Stimulated activated naive CD8-positive, alpha-beta T cell treated with anti-CD3 and anti-CD28 coated beads, Interleukin-15, Interleukin-2, amounts not matched to agents 100 ng/mL and 50 ng/mL, for 24 hours (primary cell): Measurements from ENCODE around the gene DISC1.
"Not testable (repeated sequence)": the region's sequence is repeated elsewhere in the genome, so short reads cannot be mapped to it uniquely, and the experiment has no call there.

Source experiments
- H3K27ac Mint-ChIP-seq: one replicate; pipeline ENCODE4 v1.8.0; 2021; ENCODE audit warnings: mild to moderate bottlenecking, mixed read lengths
- H3K27me3 Mint-ChIP-seq: one replicate; pipeline ENCODE4 v1.8.0; 2021; ENCODE audit warnings: mixed read lengths
- H3K36me3 Mint-ChIP-seq: one replicate; pipeline ENCODE4 v1.8.0; 2021; ENCODE audit warnings: low read depth, mixed read lengths
- H3K4me1 Mint-ChIP-seq: one replicate; pipeline ENCODE4 v1.8.0; 2021; ENCODE audit warnings: low read depth, mixed read lengths
- H3K4me3 Mint-ChIP-seq: one replicate; pipeline ENCODE4 v1.8.0; 2021; ENCODE audit warnings: mild to moderate bottlenecking, mixed read lengths
- H3K9me3 Mint-ChIP-seq: one replicate; pipeline ENCODE4 v1.8.0; 2021; ENCODE audit warnings: mixed read lengths

The DISC1 gene

DNA sequence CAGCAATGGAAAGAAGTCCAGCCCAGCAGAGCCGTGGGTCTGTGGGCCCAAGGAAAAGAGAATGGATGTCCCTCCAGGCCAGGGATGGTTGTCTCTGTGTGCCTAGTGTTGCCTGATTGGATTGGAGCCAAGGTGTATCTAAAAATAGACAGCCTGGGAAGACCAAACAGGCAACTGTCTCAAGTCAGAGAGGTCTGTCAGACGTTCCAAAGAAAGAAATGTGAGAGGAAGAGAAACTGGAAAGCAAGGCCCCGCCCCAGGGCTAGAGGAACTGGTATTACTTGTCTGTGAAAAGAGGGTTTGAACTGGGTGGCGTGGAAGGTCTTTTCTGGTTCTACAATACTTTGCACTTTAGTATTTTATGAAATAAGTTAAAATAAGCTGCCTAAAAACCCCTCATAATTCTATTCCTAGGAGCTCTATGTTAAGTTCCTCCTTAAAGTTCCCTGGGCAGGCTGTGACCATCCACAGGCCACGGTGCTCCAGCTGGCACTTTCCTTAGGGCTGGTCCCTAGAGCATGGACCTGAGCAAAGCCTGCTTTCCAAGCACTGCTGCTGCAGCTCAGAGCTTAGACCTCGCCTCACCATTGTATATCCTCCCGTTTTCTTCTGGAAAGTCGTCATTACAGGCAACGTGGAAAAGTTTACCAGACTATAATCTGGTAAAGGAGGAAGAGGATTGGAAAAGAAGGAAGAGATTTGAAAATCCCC, 151.6 kb downstream of the DISC1 start:
- H3K4me1 Mint-ChIP-seq = peaks cover 8% of the 10 kb centered on the region
- H3K4me3 Mint-ChIP-seq = no peak overlapping the region
- peaks cover 14% of the 10 kb centered on the region for H3K36me3 Mint-ChIP-seq
- H3K27me3 Mint-ChIP-seq = no peaks in the 10 kb centered on the region
- no peaks in the 10 kb centered on the region for H3K9me3 Mint-ChIP-seq
- H3K27ac Mint-ChIP-seq = no peak overlapping the region

DNA sequence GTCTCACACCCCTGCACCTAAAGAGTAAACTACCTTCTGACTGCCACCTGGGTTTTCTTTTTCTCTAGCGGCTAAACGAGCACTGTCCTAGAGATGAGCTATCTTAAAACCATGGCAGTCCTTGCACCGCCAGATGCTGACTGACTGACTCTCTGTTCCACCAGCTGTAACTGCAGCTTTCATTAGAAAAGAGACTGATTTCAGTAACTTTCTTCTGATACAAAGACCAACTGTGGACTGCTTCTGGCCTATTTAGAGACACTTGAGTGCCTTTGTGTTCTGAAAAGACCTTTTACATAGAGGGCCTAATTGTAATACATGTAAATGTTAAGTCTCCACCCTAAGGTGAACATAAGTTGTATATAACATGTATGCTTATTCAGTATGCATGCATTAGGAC, 152.5 kb downstream of the DISC1 start:
- Mint-ChIP-seq H3K4me1 (peaks cover 8% of the 10 kb centered on the region), H3K27me3 (no peaks in the 10 kb centered on the region), H3K27ac (no peak overlapping the region), H3K36me3 (peaks cover 12% of the 10 kb centered on the region), H3K9me3 (no peaks in the 10 kb centered on the region), H3K4me3 (no peak overlapping the region)

DNA sequence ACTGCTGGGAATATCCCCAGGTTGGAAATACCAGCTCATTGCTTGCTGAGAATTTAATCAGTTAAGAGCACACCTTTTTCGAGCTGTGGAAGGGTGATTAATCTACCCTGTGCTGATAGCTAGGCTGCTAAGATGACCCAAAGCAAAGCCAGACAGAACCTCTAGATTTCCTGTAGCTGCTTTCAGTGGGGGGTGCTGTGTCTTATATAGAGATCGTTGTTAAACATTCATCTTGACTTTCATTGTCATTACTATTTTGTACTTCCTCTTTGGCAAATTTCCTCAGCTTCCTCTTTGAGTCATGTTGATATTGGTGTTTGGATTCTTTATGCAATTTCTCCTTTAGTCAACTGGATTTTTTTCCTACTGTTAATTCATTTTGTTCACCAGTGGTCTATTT, 155.3 kb downstream of the DISC1 start:
- no peak overlapping the region for H3K27ac Mint-ChIP-seq

DNA sequence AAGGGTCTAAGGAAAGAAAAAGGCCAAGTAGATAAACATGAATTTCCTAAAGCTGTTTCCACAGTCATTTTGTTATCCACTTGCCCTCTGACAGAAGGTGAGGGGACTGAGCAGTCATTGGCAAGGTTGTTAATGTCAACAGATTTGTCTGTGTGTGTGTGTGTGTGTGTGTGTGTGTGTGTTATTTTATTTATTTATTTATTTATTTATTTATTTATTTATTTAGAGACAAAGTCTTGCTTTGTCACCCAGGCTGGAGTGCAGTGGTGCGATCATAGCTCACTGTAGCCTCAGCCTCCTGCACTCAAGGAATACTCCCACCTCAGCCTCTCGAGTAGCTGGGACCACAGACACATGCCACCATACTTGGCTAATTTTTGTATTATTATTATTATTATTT, 158.5 kb downstream of the DISC1 start:
- not testable (repeated sequence) for H3K4me3 Mint-ChIP-seq, H3K27me3 Mint-ChIP-seq, H3K36me3 Mint-ChIP-seq, H3K4me1 Mint-ChIP-seq, H3K9me3 Mint-ChIP-seq, H3K27ac Mint-ChIP-seq

More for the DNA sequence above, 155.3 kb downstream of the DISC1 start:
- Mint-ChIP-seq H3K4me1 (peaks cover 8% of the 10 kb centered on the region), H3K27me3 (no peaks in the 10 kb centered on the region), H3K36me3 (no peaks in the 10 kb centered on the region), H3K9me3 (no peaks in the 10 kb centered on the region), H3K4me3 (no peak overlapping the region)

DNA sequence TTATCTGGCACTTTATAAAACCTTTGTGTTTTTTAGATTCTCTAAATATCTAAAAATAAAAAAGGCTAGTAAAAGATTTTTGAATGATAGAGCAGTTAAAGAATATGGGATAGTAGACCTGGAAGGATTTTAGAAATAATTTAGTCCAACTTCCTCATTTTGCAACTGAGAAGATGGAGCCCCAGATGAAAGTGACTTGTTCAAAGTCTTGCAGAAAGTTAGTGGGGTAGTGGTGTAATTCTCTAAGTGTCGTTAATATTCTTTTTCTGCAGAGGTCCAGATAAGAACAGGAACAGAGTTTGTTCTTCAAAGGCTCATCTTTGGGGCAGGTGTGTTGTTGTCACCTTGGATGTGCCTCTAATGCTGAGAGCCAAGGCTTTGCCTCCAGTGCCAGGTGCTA, 159.5 kb downstream of the DISC1 start:
- Mint-ChIP-seq H3K27me3 (no peaks in the 10 kb centered on the region), H3K9me3 (no peaks in the 10 kb centered on the region), H3K36me3 (peaks cover 4% of the 10 kb centered on the region), H3K27ac (no peak overlapping the region), H3K4me1 (peaks cover 8% of the 10 kb centered on the region), H3K4me3 (no peak overlapping the region)

DNA sequence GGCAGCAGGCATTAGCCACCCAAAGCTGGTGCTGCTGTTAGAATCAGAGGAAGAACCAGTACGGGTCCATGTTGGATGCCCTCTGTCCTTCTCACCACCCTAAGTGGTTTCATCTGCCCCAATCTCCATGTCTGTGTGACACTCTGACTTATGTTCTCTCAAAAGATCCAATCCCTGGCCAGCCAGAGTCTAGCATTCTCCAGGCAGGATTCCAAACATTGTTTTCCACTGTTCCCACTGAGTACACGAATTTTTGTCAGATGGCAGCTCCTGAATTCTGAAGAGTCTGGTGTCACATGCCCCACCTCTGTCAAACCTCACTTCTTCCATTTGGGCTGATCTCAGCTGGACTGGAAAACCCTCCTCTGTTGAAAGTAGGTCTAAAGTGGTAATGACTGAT, 166.0 kb downstream of the DISC1 start:
- Mint-ChIP-seq H3K36me3 (peaks cover 13% of the 10 kb centered on the region), H3K9me3 (no peaks in the 10 kb centered on the region), H3K4me3 (no peak overlapping the region), H3K27ac (no peak overlapping the region), H3K4me1 (no peaks in the 10 kb centered on the region), H3K27me3 (no peaks in the 10 kb centered on the region)

DNA sequence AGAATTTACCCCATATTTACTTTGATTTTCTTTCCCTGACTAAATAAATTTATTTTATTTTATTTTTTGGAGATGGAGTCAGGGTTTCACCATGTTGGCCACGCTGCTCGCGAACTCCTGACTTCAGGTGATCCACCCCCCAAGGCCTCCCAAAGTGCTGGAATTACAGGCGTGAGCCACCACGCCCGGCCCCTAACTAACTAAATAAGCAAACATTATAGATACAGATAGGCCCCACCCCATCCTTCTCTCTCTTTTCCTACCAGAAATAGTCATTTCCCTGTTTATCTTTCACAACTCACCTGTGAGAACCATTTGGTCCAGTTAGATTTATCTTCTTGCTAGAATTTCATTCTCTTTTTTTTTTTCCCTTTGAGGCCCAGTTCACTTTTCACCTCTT, 167.3 kb downstream of the DISC1 start:
- Mint-ChIP-seq H3K27me3 (no peaks in the 10 kb centered on the region), H3K36me3 (peaks cover 17% of the 10 kb centered on the region), H3K4me1 (no peaks in the 10 kb centered on the region), H3K4me3 (no peak overlapping the region), H3K27ac (no peak overlapping the region), H3K9me3 (peaks cover 4% of the 10 kb centered on the region)

DNA sequence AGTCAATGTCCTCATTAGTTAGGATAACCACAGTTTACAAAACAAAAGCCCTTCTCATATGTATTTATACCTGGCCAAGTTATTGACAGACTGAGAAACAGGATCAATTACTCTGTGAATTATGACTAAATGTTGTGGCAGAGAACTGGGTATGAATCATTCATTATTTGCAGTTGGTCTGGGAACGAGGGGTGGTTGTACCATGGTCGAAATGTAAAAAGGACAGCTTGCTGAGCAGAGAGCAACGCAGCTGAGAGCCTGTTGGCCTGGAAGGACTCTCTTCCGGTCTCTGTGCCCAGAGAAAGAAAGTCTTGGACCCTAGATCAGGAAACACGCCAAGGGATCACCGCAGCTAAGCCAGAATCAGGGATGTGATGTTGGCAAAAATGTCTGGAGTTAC, 169.6 kb downstream of the DISC1 start:
- H3K27ac Mint-ChIP-seq = no peak overlapping the region
- H3K36me3 Mint-ChIP-seq = peaks cover 28% of the 10 kb centered on the region

DNA sequence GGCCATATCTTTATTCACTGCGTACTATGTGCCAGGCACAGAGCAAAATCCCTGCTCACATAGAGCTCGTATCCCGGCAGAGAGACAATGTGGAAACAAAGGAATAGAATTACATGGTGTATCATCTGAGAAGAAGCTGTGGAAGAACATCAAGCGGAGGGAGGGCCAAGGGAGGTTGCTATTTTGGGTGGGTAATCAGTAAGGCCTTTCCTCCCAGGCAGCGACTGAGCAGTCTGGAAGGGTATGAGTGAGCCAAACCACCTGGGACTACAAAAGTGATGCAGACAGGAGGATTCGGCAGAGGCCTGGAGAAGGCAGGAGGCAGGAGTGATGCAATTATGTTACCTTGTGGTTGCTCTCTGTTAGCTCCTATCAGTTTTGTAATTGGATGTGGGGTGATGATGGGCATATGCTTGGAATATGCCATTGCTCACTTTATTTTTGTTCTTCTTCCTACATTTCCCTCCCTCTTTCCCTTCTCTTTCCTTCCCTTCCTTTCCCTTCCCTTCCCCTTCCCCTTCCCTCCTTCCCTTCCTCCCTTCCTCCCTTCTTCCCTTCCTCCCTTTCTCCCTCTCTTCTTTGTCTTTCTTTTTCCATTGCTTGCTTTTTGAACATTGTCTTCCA, 172.9 kb downstream of the DISC1 start:
- Mint-ChIP-seq H3K4me1 (no peaks in the 10 kb centered on the region), H3K27me3 (no peaks in the 10 kb centered on the region), H3K9me3 (peaks cover 7% of the 10 kb centered on the region), H3K4me3 (no peak overlapping the region), H3K27ac (peak overlapping the region; percentile 80), H3K36me3 (peaks cover 38% of the 10 kb centered on the region)

More for the DNA sequence above, 169.6 kb downstream of the DISC1 start:
- Mint-ChIP-seq H3K9me3 (peaks cover 7% of the 10 kb centered on the region), H3K4me3 (no peak overlapping the region), H3K27me3 (no peaks in the 10 kb centered on the region), H3K4me1 (no peaks in the 10 kb centered on the region)

DNA sequence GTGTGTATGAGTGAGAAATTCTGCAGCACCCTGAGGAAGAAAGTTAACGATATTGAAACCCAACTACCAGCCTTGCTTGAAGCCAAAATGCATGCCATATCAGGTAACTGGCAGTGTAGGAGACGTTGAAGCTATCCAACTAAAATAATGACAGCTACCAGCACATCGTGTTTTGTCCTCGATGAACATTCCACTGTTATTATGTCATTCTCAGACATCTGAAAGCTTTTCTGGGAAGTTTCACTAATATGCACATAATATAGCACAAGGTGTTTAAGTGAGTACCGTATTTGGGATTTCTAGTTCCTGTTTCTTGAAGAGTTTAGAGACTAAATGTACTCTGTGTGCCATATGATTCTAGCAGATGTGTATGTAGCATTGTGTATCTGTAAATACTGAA, 173.5 kb downstream of the DISC1 start:
- peak overlapping the region; percentile 80 for H3K27ac Mint-ChIP-seq
- peaks cover 38% of the 10 kb centered on the region for H3K36me3 Mint-ChIP-seq
- H3K27me3 Mint-ChIP-seq = no peaks in the 10 kb centered on the region
- no peak overlapping the region for H3K4me3 Mint-ChIP-seq
- peaks cover 7% of the 10 kb centered on the region for H3K9me3 Mint-ChIP-seq
- H3K4me1 Mint-ChIP-seq = no peaks in the 10 kb centered on the region

DNA sequence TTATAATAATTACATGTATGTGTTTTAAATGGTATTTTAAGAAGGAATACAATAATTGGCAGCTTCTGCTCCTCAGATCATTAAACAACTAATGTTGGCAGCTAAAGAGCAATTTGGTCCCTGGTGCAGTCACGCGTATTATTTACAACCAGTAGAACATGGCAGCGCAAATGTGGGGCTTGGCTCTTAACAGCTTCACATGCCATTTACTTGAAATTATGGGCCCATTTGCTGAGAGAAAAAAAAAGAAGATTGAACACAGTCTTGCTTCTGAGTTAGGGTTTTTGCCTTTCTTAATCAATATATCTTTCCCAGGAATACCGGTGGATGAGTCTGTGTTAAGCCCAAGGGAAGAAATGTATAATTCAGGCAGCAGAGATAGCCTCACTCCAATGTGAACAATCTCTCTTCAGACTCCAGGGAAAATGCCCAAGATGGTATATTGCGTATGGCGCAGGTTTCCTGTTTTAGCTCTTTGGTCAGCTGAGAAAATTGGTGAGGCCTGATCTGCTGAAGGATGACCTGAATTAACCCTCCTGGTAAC, 174.5 kb downstream of the DISC1 start:
- H3K27me3 Mint-ChIP-seq = no peaks in the 10 kb centered on the region
- H3K4me1 Mint-ChIP-seq = no peaks in the 10 kb centered on the region
- H3K27ac Mint-ChIP-seq = no peak overlapping the region
- peaks cover 7% of the 10 kb centered on the region for H3K9me3 Mint-ChIP-seq
- no peak overlapping the region for H3K4me3 Mint-ChIP-seq
- peaks cover 35% of the 10 kb centered on the region for H3K36me3 Mint-ChIP-seq

DNA sequence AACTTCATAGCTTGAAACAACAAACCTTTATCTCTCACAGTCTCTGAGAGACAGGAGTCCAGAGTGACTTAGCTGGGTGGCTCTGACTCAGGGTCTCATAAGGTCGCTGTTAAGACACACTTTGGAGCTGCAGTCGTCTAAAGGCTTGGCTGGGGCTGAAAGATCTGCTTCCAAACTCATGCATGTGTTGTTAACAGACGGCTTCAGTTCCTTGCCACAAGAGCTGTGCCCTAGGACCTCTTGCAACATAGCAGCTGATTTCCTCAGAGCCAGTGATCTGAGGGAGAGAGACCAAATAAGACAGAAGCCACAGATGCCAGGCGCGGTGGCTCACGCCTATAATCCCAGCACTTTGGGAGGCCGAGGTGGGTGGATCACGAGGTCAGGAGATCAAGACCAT, 176.8 kb downstream of the DISC1 start:
- H3K36me3 Mint-ChIP-seq = peaks cover 29% of the 10 kb centered on the region
- no peak overlapping the region for H3K4me3 Mint-ChIP-seq
- H3K27me3 Mint-ChIP-seq = no peaks in the 10 kb centered on the region
- H3K4me1 Mint-ChIP-seq = no peaks in the 10 kb centered on the region
- H3K9me3 Mint-ChIP-seq = peaks cover 3% of the 10 kb centered on the region
- no peak overlapping the region for H3K27ac Mint-ChIP-seq

DNA sequence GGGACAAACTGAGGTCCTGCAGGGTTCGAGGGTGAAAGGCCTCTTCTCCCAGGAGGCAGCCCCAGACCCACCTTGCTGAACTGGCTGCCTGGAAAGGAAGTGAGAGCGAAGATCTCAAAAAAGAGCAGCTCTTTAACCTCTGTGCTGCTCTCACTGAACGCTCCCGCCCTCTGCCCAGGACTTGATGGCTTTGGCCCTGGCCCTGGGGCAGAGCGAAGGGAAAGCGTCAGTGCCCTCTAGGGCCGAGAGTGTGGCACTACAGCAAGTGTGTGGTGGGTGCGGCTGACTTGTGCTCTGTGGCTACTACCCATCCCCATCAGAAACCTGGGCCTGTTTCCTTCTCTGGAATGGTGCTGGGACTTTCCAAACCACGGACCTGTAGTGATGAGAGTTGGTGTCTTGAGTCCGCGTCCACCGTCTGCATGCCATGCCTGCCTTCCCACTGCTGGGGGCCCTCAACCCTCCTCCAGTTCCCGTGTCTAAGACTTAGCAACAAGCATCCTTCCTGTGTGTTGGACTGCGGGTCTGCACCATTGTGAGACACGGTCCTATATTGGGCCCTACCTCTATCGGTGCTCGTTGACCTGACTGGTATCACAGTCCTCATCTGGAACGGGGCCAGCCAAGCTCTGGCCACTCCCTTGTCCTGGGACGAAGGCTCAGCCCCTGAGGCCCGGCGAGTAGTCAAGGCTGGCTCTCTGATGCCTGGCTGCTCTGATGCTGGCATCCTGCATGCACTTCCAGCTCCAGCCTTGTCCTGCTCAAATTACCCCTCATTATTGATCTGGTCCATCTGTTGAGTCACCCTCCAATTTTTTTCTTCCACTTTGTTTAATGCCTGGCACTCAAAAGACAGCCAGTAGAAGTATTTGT, 180.3 kb downstream of the DISC1 start:
- H3K4me3 Mint-ChIP-seq = no peak overlapping the region
- no peak overlapping the region for H3K27ac Mint-ChIP-seq
- H3K9me3 Mint-ChIP-seq = no peaks in the 10 kb centered on the region
- peaks cover 9% of the 10 kb centered on the region for H3K36me3 Mint-ChIP-seq
- no peaks in the 10 kb centered on the region for H3K27me3 Mint-ChIP-seq
- H3K4me1 Mint-ChIP-seq = no peaks in the 10 kb centered on the region

DNA sequence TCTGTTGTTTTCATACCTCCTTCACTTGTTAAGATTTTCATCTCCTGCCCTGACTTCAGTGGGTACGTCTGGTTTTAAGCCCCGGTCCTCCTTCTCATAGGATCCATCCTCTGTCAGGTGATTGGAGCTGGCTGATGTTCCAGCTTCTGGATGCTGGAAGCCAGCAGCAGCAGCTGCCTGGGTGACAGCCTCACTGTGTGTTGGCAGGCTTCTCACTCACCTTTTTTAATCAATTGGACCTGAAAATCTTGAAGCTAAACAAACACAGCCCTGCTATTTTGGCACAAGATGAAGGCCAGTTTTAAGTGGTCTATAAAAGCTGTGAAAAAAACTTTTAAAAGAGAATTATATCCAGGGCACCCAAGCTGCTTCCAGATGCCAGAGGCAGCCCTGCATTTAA, 181.0 kb downstream of the DISC1 start:
- Mint-ChIP-seq H3K27ac (no peak overlapping the region), H3K4me3 (no peak overlapping the region), H3K27me3 (no peaks in the 10 kb centered on the region), H3K36me3 (peaks cover 2% of the 10 kb centered on the region), H3K4me1 (no peaks in the 10 kb centered on the region), H3K9me3 (no peaks in the 10 kb centered on the region)

DNA sequence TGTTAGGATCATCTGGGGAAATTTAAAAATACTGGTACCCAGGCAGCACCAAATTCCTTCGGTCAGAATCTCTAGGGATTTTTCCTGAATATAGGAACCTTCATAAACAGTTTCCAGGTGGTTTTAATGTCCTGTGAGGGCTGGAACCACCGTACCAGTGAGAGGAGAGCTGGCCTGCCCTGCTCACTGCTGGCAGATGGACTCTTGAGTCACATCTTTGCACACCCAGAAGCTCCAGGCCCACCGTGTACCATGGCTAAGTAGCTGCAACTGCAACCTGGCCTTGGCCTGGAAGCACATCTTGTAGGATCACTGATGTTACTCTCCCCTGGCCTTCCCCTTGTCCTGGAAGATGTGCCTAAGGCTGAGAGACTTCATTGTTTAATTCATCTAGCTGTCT, 181.5 kb downstream of the DISC1 start:
- no peak overlapping the region for H3K27ac Mint-ChIP-seq
- H3K9me3 Mint-ChIP-seq = no peaks in the 10 kb centered on the region
- H3K4me3 Mint-ChIP-seq = no peak overlapping the region
- no peaks in the 10 kb centered on the region for H3K36me3 Mint-ChIP-seq
- H3K4me1 Mint-ChIP-seq = no peaks in the 10 kb centered on the region
- no peaks in the 10 kb centered on the region for H3K27me3 Mint-ChIP-seq
